WTC11 (cell line): Measurements from ENCODE around the gene MASP1.

Experiments
- ATF1 ChIP-seq: sonication (generic); formaldehyde crosslinking; IDR thresholded peaks from 2 replicates; pipeline ENCODE4 v1.8.1; 2023; ENCODE audit warnings: mild to moderate bottlenecking, moderate library complexity, missing genetic modification reagents
- CREB1 ChIP-seq: sonication (generic); formaldehyde crosslinking; IDR thresholded peaks from 2 replicates; pipeline ENCODE4 v1.8.0; 2023; ENCODE audit warnings: mild to moderate bottlenecking, missing genetic modification reagents
- CTCF ChIP-seq: fragments of 200-600 bp; IDR thresholded peaks from 2 replicates; pipeline ENCODE4 v1.8.0; 2022; ENCODE audit warnings: antibody characterized with exemption
- HMGA2 ChIP-seq: fragments of 250-450 bp; sonication (Bioruptor Pico); IDR thresholded peaks from 2 replicates; pipeline ENCODE4 v1.4.0; 2021; ENCODE audit warnings: mild to moderate bottlenecking, moderate library complexity
- NFATC4 ChIP-seq: fragments of 250-450 bp; sonication (Bioruptor Pico); IDR thresholded peaks from 2 replicates; pipeline ENCODE4 v1.9.0; 2021; ENCODE audit warnings: mild to moderate bottlenecking
- ZBTB21 ChIP-seq: sonication (generic); formaldehyde crosslinking; IDR thresholded peaks from 2 replicates; pipeline ENCODE4 v1.8.1; 2023; ENCODE audit warnings: mild to moderate bottlenecking, missing genetic modification reagents, borderline replicate concordance
- ZNF416 ChIP-seq: fragments of 250-450 bp; sonication (Bioruptor Pico); IDR thresholded peaks from 2 replicates; pipeline ENCODE4 v1.9.0; 2021; ENCODE audit warnings: mild to moderate bottlenecking, inconsistent platforms
- TF ChIP-seq, protein P1 (sequence below): sonication (generic); formaldehyde crosslinking; IDR thresholded peaks from 2 replicates; pipeline ENCODE4 v1.8.1; 2023; ENCODE audit warnings: mild to moderate bottlenecking, moderate library complexity, missing genetic modification reagents

DNA sequence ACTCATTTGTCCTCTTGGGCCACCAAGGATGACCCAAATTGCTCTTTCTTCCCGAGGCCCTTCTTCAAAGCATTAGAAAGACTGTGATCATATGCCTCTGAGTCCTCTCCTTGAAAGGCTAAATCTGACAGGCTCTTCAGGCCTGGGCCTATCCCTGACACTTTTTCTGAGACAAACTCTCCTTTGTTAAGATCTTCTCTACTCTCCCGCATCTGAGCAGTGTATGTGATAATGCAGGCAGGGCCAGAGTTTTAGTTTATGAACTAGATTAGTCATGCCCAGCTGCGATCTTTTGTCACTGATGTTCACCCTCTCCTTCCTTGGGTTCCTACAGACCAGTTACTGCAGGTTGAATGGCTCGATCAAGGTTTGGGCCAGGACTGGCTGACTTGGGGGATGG lies 39.2 kb downstream of the MASP1 start:
- TF ChIP-seq CTCF (no peak), CREB1 (CRISPR knock-in tag) (no peak), HMGA2 (CRISPR knock-in tag) (no peak), ZBTB21 (no peak), ATF1 (CRISPR knock-in tag) (no peak), ZNF416 (CRISPR knock-in tag) (no peak), NFATC4 (CRISPR knock-in tag) (no peak)
- TF ChIP-seq, protein P1, sequence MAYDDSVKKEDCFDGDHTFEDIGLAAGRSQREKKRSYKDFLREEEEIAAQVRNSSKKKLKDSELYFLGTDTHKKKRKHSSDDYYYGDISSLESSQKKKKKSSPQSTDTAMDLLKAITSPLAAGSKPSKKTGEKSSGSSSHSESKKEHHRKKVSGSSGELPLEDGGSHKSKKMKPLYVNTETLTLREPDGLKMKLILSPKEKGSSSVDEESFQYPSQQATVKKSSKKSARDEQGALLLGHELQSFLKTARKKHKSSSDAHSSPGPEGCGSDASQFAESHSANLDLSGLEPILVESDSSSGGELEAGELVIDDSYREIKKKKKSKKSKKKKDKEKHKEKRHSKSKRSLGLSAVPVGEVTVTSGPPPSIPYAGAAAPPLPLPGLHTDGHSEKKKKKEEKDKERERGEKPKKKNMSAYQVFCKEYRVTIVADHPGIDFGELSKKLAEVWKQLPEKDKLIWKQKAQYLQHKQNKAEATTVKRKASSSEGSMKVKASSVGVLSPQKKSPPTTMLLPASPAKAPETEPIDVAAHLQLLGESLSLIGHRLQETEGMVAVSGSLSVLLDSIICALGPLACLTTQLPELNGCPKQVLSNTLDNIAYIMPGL (CRISPR knock-in tag): no peak
